ENCODE measurements around the gene TNRC6C.

- no peak for TF ChIP-seq CTCF (IDR thresholded peaks at IDR 0.05 in 8 of 11, conservative IDR thresholded peaks at IDR 0.05 in 3 of 11)
- no peak for TF ChIP-seq POLR2A (IDR thresholded peaks at IDR 0.05)
Observed at GRCh38 chr17:78105551-78105950, 147.0 kb downstream of the TNRC6C start.

Measured in spleen (tissue), 7 donors.